HG03469 (cell line): ENCODE measurements around the gene MPPE1.
"Not testable (repeated sequence)": the region's sequence is repeated elsewhere in the genome, so short reads cannot be mapped to it uniquely, and the experiment has no call there.

ENCODE experiments used
- ATAC-seq: cut with Tn5 transposase; IDR thresholded peaks from one replicate; pipeline ENCODE4 v1.9.1; 2021; ENCODE audit warnings: mild to moderate bottlenecking, moderate library complexity, moderate number of reproducible peaks; ENCODE audit not compliant: unreplicated experiment

The MPPE1 gene

DNA sequence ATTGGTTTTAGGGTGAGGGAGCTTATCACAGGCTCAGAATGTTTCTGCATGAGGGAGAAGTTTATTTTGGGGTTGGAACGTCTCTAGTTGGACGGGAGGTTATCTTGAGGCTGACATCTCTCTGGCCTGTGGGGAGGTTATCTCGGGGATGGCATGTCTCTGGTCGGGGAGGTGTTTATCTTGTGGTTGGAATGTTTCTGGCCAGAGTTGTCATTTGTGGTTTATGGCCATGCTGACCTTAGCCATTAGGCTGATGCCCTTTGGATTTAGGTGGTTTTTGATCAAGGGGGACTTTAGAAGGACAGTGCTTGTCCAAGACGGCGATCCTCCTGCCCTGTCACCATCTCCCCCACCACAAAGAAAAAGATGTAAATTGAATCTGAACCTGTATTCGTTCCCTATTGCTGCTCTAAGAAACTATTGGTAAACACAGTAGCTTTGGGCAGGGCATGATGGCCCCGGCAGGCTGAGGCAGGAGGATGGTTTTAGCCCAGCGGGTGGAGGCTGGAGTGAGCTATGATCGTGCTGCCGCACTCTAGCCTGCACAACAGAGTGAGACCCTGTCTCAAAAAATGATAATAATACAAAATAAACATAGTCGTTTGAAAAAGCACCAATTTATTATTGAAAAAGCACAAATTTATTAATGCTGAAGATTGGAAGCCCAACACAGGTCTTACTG is 17.8 kb upstream of the MPPE1 start:
- ATAC-seq = no peak

- ATAC-seq = no peak
Measured at GRCh38 chr18:11923450-11923849, 15.3 kb upstream of the MPPE1 start.

GRCh38 chr18:11919522-11919921 is 11.4 kb upstream of the MPPE1 start:
- ATAC-seq = not testable (repeated sequence)

GRCh38 chr18:11916880-11917279 is 8.8 kb upstream of the MPPE1 start:
- not testable (repeated sequence) for ATAC-seq

GRCh38 chr18:11909591-11910026 is 1.5 kb upstream of the MPPE1 start:
- ATAC-seq = no peak

GRCh38 chr18:11909061-11909455 is 941 bp upstream of the MPPE1 start:
- ATAC-seq = no peak

DNA sequence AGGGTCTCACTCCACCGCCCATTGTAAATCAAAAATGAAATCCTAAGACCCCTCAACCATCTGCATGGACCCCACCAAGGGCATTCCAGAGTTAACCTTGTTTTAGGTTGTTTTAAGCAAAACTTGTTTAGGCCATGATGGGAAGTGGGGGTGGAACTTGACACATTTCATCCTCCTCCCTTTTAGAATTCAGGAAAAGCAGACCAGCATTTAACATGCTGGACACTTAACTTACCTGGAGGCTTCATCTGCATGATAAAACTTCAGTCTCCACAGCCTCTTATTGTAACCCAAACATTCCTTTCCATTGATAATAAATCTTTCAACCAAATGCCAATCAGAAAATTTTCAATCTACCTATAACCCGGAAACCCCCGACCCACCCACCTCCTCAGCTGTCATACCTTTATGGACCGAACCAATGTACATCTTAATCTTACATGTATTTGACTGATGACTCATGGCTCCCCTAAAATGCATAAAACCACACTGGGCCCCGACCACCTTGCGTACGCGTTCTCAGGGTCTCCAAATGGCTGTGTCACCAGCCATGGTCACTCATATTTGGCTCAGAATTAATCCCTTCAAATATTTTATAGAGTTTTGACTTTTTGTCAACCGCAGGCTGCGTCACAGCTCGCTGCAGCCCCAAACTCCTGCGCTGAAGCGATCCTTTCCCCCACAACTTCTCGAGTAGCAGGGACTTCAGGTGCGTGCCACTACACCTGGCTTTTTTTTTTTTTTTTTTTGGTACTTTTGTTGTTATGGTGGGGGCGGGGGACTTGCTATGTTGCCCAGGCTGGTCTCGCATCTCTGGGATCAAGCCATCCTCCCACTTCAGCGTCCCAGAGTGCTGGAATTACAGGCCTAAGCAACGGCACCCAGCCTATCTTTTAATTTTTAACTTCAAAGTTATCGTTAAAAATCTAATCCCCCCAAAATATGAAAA is 917 bp downstream of the MPPE1 start:
- no peak for ATAC-seq

DNA sequence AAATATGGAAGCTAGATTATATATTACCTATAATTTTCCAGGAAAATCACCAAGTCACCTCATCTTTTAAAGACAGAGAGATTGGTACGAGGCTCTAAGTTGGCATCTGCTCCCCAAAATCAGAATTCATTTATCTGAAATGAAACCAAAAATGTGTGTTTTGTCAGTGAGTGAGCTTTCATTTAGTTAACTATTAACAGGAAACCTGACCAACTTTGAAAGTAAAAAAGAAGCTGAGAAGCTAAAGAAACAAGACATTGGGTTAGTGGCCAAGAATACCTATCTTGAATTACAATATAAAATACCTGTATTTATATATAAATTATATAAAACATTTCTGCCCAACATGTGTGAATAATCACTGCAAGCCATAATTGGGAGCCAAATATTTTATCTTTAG is 1.9 kb downstream of the MPPE1 start:
- ATAC-seq = no peak

DNA sequence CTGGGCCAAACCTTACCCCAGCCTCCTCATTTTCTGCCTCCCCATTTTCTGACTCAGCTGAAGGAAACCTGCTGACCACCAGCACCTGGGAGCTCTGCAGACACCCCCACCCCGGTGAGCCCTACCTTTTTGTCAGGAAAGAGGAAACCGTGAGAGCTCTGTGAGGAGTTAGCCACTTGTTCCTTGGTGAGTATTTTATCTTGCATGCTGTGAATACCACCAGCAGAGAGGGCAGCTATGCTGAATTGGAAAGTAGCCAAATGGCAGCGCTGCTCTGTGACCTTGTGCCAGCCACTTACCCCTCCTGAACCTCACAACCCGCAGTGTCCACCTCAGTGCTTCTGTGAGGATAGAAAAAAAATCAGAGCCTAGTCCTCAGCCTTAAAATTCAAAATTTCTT is 2.5 kb downstream of the MPPE1 start:
- ATAC-seq = no peak

DNA sequence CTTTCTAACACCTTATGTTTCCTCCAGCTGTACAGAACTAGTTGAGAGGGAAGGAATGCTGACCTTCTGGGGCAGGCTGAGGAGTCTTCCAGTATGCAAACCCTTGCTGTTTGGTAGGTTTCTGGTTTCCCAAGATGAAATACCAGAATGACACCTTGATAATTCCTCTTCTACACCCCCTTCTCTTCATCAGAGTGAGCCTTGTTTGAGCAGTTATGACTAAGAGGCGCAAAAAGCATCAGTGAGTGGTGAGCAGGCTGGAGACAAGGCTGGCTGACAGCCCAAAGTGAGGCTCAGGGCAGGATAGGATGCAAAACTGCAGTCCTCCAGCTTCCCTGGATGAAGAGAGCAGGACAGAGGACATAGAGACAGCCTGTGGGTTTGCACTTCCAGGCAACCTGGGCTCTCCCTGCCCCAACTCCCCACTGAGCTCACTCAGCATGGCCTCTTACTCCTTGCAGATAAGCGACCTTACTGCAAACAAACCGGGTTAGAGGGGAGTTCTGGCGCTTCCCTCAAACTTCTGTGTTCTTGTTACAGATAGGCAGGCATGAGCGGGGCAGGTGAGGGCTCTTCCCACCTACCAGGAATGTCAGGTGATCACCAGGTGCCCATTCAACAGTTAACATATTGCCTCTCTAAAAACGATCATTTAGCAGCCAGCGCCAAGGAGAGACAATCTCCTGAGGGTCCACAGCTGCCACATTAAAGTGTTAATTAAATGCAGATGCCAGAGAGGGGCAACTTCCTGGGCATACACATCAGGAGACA is 5.4 kb downstream of the MPPE1 start:
- ATAC-seq = no peak

DNA sequence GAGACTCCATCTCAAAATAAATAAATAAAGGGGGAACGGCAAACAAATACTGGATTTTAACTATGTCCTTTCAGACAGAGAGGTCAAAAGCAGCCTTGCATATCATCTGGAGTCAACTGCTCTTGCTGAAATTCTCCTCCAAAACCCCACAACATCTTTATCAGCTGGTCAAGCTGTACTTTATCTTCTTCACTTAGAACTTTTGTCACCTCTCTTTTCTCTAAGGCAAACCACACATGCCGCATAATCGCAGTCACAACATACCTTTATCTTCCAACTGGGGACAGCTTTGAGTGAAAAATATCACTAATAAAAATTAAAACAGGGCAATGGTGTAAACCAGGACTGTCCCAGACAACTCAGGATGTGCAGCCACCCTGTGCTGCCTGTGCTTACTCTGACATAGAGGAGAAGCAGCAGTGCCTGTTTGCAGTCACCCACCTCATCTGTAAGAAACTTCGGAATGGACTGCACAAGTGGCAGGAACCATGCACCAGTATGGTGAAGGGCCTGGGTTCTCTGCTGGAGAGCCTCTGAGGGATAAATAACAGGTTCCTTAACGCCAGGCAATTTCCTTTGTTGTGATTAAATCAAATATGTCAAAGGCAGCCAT is 6.2 kb downstream of the MPPE1 start:
- ATAC-seq = no peak

- ATAC-seq = no peak
Measured at GRCh38 chr18:11899063-11899462, 9.1 kb downstream of the MPPE1 start.

- no peak for ATAC-seq
Measured at GRCh38 chr18:11897781-11898180, 10.3 kb downstream of the MPPE1 start.

DNA sequence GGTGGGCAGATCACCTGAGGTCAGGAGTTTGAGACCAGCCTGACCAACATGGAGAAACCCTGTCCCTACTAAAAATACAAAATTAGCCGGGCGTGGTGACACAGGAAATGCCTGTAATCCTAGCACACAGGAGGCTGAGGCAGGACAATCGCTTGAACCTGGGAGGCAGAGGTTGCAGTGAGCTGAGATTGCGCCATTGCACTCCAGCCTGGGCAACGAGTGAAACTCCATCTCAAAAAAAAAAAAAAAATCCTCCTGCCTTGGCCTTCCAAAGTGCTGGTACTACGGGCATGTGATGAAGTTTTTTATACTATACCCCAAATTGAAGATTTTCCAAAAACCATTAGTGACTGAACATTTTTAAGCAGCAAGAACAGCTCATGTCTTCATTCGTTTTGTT is 15.7 kb downstream of the MPPE1 start:
- not testable (repeated sequence) for ATAC-seq

DNA sequence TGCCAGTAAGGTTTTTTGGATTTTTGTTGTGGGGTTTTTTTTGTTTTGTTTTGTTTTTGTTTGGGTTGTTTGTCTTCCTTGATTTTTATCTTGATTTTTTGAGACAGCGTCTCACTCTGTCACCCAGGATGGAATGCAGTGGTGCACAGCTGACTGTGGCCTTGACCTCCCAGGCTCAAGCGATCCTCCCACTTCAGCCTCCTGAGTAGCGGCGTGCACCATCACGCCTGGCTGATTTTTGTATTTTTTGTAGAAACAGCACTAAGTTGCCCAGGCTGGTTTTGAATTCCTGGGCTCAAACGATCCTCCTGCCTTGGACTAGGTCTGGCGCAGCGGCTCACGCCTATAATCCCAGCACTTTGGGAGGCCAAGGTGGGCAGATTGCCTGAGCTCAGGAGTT is 16.4 kb downstream of the MPPE1 start:
- no peak for ATAC-seq

DNA sequence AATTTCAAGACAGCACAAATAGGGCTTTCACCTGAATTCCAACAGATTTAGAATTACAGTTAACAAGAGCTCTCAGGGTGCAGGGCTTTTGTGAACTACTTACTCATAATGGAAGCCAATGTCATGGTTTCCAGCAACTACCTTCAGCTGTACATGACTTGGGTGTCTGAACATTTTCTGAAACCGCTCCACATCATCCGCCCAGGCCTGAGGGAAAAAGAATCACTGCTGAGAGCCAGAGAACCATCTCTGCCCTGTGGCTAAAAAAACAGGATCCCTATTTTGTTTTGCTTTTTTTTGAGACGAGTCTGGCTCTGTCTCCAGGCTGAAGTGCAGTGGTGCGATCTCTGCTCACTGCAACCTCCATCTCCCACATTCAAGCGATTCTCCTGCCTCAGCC is 18.8 kb downstream of the MPPE1 start:
- ATAC-seq = no peak

- no peak for ATAC-seq
Measured at GRCh38 chr18:11888726-11889125, 19.4 kb downstream of the MPPE1 start.

GRCh38 chr18:11887328-11888128 is 20.6 kb downstream of the MPPE1 start:
- ATAC-seq = no peak

- no peak for ATAC-seq
Measured at GRCh38 chr18:11886577-11887110, 21.5 kb downstream of the MPPE1 start.
